Activated T-cell treated with anti-CD3 and anti-CD28 coated beads, Interleukin-2, amount 50 U/mL, for 24 hours (primary cell): ENCODE measurements around the gene ANKMY1.

Experiments
- DNase-seq: peaks from one replicate; pipeline ENCODE4 v3.0.0-alpha.2; 2020
- H3K27ac Mint-ChIP-seq: 2 replicates; pipeline ENCODE4 v1.8.0; 2020; ENCODE audit warnings: mild to moderate bottlenecking, mixed read lengths
- H3K27me3 Mint-ChIP-seq: 2 replicates; pipeline ENCODE4 v1.8.0; 2020; ENCODE audit warnings: mixed read lengths
- H3K36me3 Mint-ChIP-seq: 2 replicates; pipeline ENCODE4 v1.8.0; 2020; ENCODE audit warnings: low read depth, mixed read lengths
- H3K4me1 Mint-ChIP-seq: 2 replicates; pipeline ENCODE4 v1.8.0; 2020; ENCODE audit warnings: low read depth, mixed read lengths
- H3K4me3 Mint-ChIP-seq: 2 replicates; pipeline ENCODE4 v1.8.0; 2020; ENCODE audit warnings: mild to moderate bottlenecking, moderate library complexity, mixed read lengths
- H3K9me3 Mint-ChIP-seq: 2 replicates; pipeline ENCODE4 v1.8.0; 2020; ENCODE audit warnings: mixed read lengths

The ANKMY1 gene

GRCh38 chr2:240588669-240589068 is 30.9 kb upstream of the ANKMY1 start:
- Mint-ChIP-seq H3K27me3 (no peaks in the 10 kb centered on the region), H3K4me1 (peaks cover 55% of the 10 kb centered on the region), H3K4me3 (peak overlapping the region; percentile 97), H3K9me3 (no peaks in the 10 kb centered on the region), H3K27ac (peak overlapping the region; percentile 71), H3K36me3 (peaks cover 71% of the 10 kb centered on the region)
- no peak for DNase-seq

- peak overlapping the region; percentile 92 for H3K27ac Mint-ChIP-seq
- no peaks in the 10 kb centered on the region for H3K27me3 Mint-ChIP-seq
- H3K36me3 Mint-ChIP-seq, result peaks cover 69% of the 10 kb centered on the region
- DNase-seq, result no peak
- H3K9me3 Mint-ChIP-seq, result no peaks in the 10 kb centered on the region
- peaks cover 59% of the 10 kb centered on the region for H3K4me1 Mint-ChIP-seq
- peak overlapping the region; percentile 97 for H3K4me3 Mint-ChIP-seq
These were observed 30.3 kb upstream of the ANKMY1 start for GRCh38 chr2:240588006-240588655.

- H3K27me3 Mint-ChIP-seq, result no peaks in the 10 kb centered on the region
- no peaks in the 10 kb centered on the region for H3K9me3 Mint-ChIP-seq
- H3K36me3 Mint-ChIP-seq, result peaks cover 63% of the 10 kb centered on the region
- peak; percentile 71 for DNase-seq
- peak overlapping the region; percentile 92 for H3K27ac Mint-ChIP-seq
- H3K4me3 Mint-ChIP-seq, result peak overlapping the region; percentile 97
- H3K4me1 Mint-ChIP-seq, result peaks cover 65% of the 10 kb centered on the region
These were observed 29.4 kb upstream of the ANKMY1 start for GRCh38 chr2:240586919-240587800.

GRCh38 chr2:240586198-240586918 is 28.6 kb upstream of the ANKMY1 start, which contains the start of gene CAPN10:
CAPN10 (plus strand) TSS chr2:240586734; CDS start chr2:240586912, 178 bp downstream.
- H3K4me1 Mint-ChIP-seq, result peaks cover 64% of the 10 kb centered on the region
- H3K9me3 Mint-ChIP-seq, result no peaks in the 10 kb centered on the region
- peaks cover 63% of the 10 kb centered on the region for H3K36me3 Mint-ChIP-seq
- peak within 1 kb of the TSS; percentile 93 for H3K27ac Mint-ChIP-seq
- DNase-seq, result peak; percentile 97
- peak within 1 kb of the TSS; percentile 97 for H3K4me3 Mint-ChIP-seq
- no peaks in the 10 kb centered on the region for H3K27me3 Mint-ChIP-seq

GRCh38 chr2:240585681-240586197 is 28.0 kb upstream of the ANKMY1 start:
- Mint-ChIP-seq H3K9me3 (no peaks in the 10 kb centered on the region), H3K27ac (peak overlapping the region; percentile 93), H3K36me3 (peaks cover 62% of the 10 kb centered on the region), H3K27me3 (no peaks in the 10 kb centered on the region), H3K4me3 (peak overlapping the region; percentile 97), H3K4me1 (peaks cover 65% of the 10 kb centered on the region)
- no peak for DNase-seq

- no peak for DNase-seq
- peaks cover 70% of the 10 kb centered on the region for H3K4me1 Mint-ChIP-seq
- no peaks in the 10 kb centered on the region for H3K27me3 Mint-ChIP-seq
- peak overlapping the region; percentile 84 for H3K27ac Mint-ChIP-seq
- H3K4me3 Mint-ChIP-seq, result peak overlapping the region; percentile 97
- no peaks in the 10 kb centered on the region for H3K9me3 Mint-ChIP-seq
- H3K36me3 Mint-ChIP-seq, result peaks cover 64% of the 10 kb centered on the region
These were observed 27.3 kb upstream of the ANKMY1 start for GRCh38 chr2:240585101-240585500.

GRCh38 chr2:240584486-240585031 is 26.8 kb upstream of the ANKMY1 start:
- Mint-ChIP-seq H3K27ac (peak overlapping the region; percentile 84), H3K36me3 (peaks cover 64% of the 10 kb centered on the region), H3K4me1 (peaks cover 70% of the 10 kb centered on the region), H3K9me3 (no peaks in the 10 kb centered on the region), H3K27me3 (no peaks in the 10 kb centered on the region), H3K4me3 (peak overlapping the region; percentile 97)
- DNase-seq, result no peak

GRCh38 chr2:240583774-240584173 is 26.0 kb upstream of the ANKMY1 start:
- Mint-ChIP-seq H3K4me3 (no peak overlapping the region), H3K9me3 (no peaks in the 10 kb centered on the region), H3K36me3 (peaks cover 60% of the 10 kb centered on the region), H3K27ac (no peak overlapping the region), H3K27me3 (no peaks in the 10 kb centered on the region), H3K4me1 (peaks cover 71% of the 10 kb centered on the region)
- DNase-seq, result no peak

GRCh38 chr2:240582781-240583180 is 25.0 kb upstream of the ANKMY1 start:
- peaks cover 62% of the 10 kb centered on the region for H3K36me3 Mint-ChIP-seq
- no peak for DNase-seq
- no peak overlapping the region for H3K27ac Mint-ChIP-seq
- no peaks in the 10 kb centered on the region for H3K9me3 Mint-ChIP-seq
- H3K4me1 Mint-ChIP-seq, result peaks cover 63% of the 10 kb centered on the region
- no peaks in the 10 kb centered on the region for H3K27me3 Mint-ChIP-seq
- no peak overlapping the region for H3K4me3 Mint-ChIP-seq

GRCh38 chr2:240581811-240582210 is 24.0 kb upstream of the ANKMY1 start:
- H3K27ac Mint-ChIP-seq, result no peak overlapping the region
- H3K4me3 Mint-ChIP-seq, result no peak overlapping the region
- DNase-seq, result no peak
- H3K27me3 Mint-ChIP-seq, result no peaks in the 10 kb centered on the region
- H3K4me1 Mint-ChIP-seq, result peaks cover 57% of the 10 kb centered on the region
- no peaks in the 10 kb centered on the region for H3K9me3 Mint-ChIP-seq
- peaks cover 63% of the 10 kb centered on the region for H3K36me3 Mint-ChIP-seq

GRCh38 chr2:240579771-240580614 is 22.2 kb upstream of the ANKMY1 start:
- Mint-ChIP-seq H3K4me1 (peaks cover 48% of the 10 kb centered on the region), H3K36me3 (peaks cover 71% of the 10 kb centered on the region), H3K9me3 (no peaks in the 10 kb centered on the region), H3K27me3 (no peaks in the 10 kb centered on the region), H3K27ac (peak overlapping the region; percentile 87), H3K4me3 (peak overlapping the region; percentile 32)
- peak; percentile 79 for DNase-seq

- peak overlapping the region; percentile 87 for H3K27ac Mint-ChIP-seq
- DNase-seq, result no peak
- peaks cover 69% of the 10 kb centered on the region for H3K36me3 Mint-ChIP-seq
- H3K27me3 Mint-ChIP-seq, result no peaks in the 10 kb centered on the region
- peaks cover 40% of the 10 kb centered on the region for H3K4me1 Mint-ChIP-seq
- no peaks in the 10 kb centered on the region for H3K9me3 Mint-ChIP-seq
- no peak overlapping the region for H3K4me3 Mint-ChIP-seq
These were observed 21.4 kb upstream of the ANKMY1 start for GRCh38 chr2:240579071-240579762.

- H3K27me3 Mint-ChIP-seq, result no peaks in the 10 kb centered on the region
- H3K4me3 Mint-ChIP-seq, result no peak overlapping the region
- H3K36me3 Mint-ChIP-seq, result peaks cover 68% of the 10 kb centered on the region
- no peaks in the 10 kb centered on the region for H3K9me3 Mint-ChIP-seq
- H3K4me1 Mint-ChIP-seq, result peaks cover 37% of the 10 kb centered on the region
- H3K27ac Mint-ChIP-seq, result peak overlapping the region; percentile 87
- no peak for DNase-seq
These were observed 20.7 kb upstream of the ANKMY1 start for GRCh38 chr2:240578488-240578887.
